Ascending aorta (tissue), 2 donors: ENCODE results near the gene NFATC3. TPM values are rescaled to one million over a fixed set of nuclear protein-coding genes. Genes with fewer than 3 reads are reported as not detected.

ENCODE experiments used
- DNase-seq, 2 donors: peaks; one replicate each; pipeline ENCODE4 v3.0.0-alpha.2; 2019; ENCODE audit warnings: low spot score in 2 of 2
- H3K27ac ChIP-seq, 2 donors: fragments of 200-600 bp; sonication (generic); one replicate each; pipeline ENCODE4 v1.5.1; 2016 to 2017; ENCODE audit warnings: mild to moderate bottlenecking in 1 of 2
- H3K27me3 ChIP-seq: fragments of 200-600 bp; sonication (generic); one replicate; pipeline ENCODE4 v1.5.1; 2017
- H3K36me3 ChIP-seq, 2 donors: fragments of 200-600 bp; sonication (generic); one replicate each; pipeline ENCODE4 v1.5.1; 2016
- H3K4me1 ChIP-seq, 2 donors: fragments of 200-600 bp; sonication (generic); one replicate each; pipeline ENCODE4 v1.5.1; 2016 to 2017; ENCODE audit warnings: mild to moderate bottlenecking in 1 of 2
- H3K4me3 ChIP-seq, 2 donors: fragments of 200-600 bp; sonication (generic); one replicate each; pipeline ENCODE4 v1.5.1; 2016 to 2017; ENCODE audit warnings: mild to moderate bottlenecking in 1 of 2
- H3K9me3 ChIP-seq, 2 donors: fragments of 200-600 bp; sonication (generic); one replicate each; pipeline ENCODE4 v1.5.1; 2016
- CTCF ChIP-seq, 3 experiments: fragments of 200-600 bp in 2 of 3; fragments of 450-650 bp in 1 of 3; sonication (generic) in 2 of 3; IDR thresholded peaks; one replicate each; pipeline ENCODE4 v1.5.1; 2016 to 2019; ENCODE audit warnings: antibody characterized with exemption in 3 of 3, mild to moderate bottlenecking in 1 of 3, moderate library complexity in 1 of 3
- intact Hi-C: fragments of 100-400 bp; cut with DNase I; formaldehyde crosslinking; loops from one replicate; pipeline ENCODE4 v1.15.1; 2023
- total RNA-seq: library from RNA; depleted of rRNA; stranded (reverse); fragments of >200 nt; gene quantifications from one replicate; pipeline ENCODE4 v1.1.0, GENCODE V29; 2016

Gene NFATC3
- total RNA-seq, 1 donor from 2014 or later, result 36.4 TPM

- no peak for DNase-seq
- peaks cover 0 to under 1% of the 10 kb centered on the region in 2 donors for H3K36me3 ChIP-seq
- intact Hi-C loops, result no loop called here
- H3K27me3 ChIP-seq, result no peaks in the 10 kb centered on the region
- TF ChIP-seq CTCF (IDR thresholded peaks at IDR 0.05), result no peak
- H3K9me3 ChIP-seq, result no peaks in the 10 kb centered on the region
- H3K4me1 ChIP-seq, result no peaks in the 10 kb centered on the region
- no peak overlapping the region for H3K27ac ChIP-seq
- no peak overlapping the region for H3K4me3 ChIP-seq
Observed at GRCh38 chr16:68214726-68215125, 129.6 kb downstream of the NFATC3 start.

- Histone ChIP-seq H3K9me3 (no peaks in the 10 kb centered on the region), H3K4me1 (no peaks in the 10 kb centered on the region), H3K36me3 (no peaks in the 10 kb centered on the region), H3K27me3 (no peaks in the 10 kb centered on the region), H3K4me3 (no peak overlapping the region), H3K27ac (no peak overlapping the region)
- no peak for TF ChIP-seq CTCF (IDR thresholded peaks at IDR 0.05)
- intact Hi-C loops, result no loop called here
- no peak for DNase-seq
Observed at GRCh38 chr16:68215302-68215701, 130.1 kb downstream of the NFATC3 start.

GRCh38 chr16:68216240-68216639, 131.1 kb downstream of the NFATC3 start:
- Histone ChIP-seq H3K36me3 (no peaks in the 10 kb centered on the region), H3K4me3 (no peak overlapping the region), H3K4me1 (no peaks in the 10 kb centered on the region), H3K27me3 (no peaks in the 10 kb centered on the region), H3K27ac (no peak overlapping the region), H3K9me3 (no peaks in the 10 kb centered on the region)
- DNase-seq, result no peak
- intact Hi-C loops, result no loop called here
- TF ChIP-seq CTCF (IDR thresholded peaks at IDR 0.05), result no peak

GRCh38 chr16:68217506-68217905, 132.3 kb downstream of the NFATC3 start:
- intact Hi-C loops, result no loop called here
- no peaks in the 10 kb centered on the region for H3K27me3 ChIP-seq
- DNase-seq, result no peak
- no peak overlapping the region for H3K4me3 ChIP-seq
- H3K36me3 ChIP-seq, result no peaks in the 10 kb centered on the region
- no peak for TF ChIP-seq CTCF (IDR thresholded peaks at IDR 0.05)
- H3K4me1 ChIP-seq, result no peaks in the 10 kb centered on the region
- no peaks in the 10 kb centered on the region for H3K9me3 ChIP-seq
- no peak overlapping the region for H3K27ac ChIP-seq

GRCh38 chr16:68219725-68220351, 134.7 kb downstream of the NFATC3 start:
- DNase-seq, result no peak
- H3K4me1 ChIP-seq, result no peaks in the 10 kb centered on the region
- no peak overlapping the region for H3K27ac ChIP-seq
- no peaks in the 10 kb centered on the region for H3K27me3 ChIP-seq
- intact Hi-C loops, result no loop called here
- no peaks in the 10 kb centered on the region for H3K9me3 ChIP-seq
- no peak overlapping the region for H3K4me3 ChIP-seq
- H3K36me3 ChIP-seq, result no peaks in the 10 kb centered on the region
- TF ChIP-seq CTCF (IDR thresholded peaks at IDR 0.05), result no peak

GRCh38 chr16:68223072-68223471, 137.9 kb downstream of the NFATC3 start:
- H3K36me3 ChIP-seq, result peaks cover 0 to 13% of the 10 kb centered on the region in 2 donors
- no peak for DNase-seq

More at GRCh38 chr16:68223072-68223471, 137.9 kb downstream of the NFATC3 start:
- TF ChIP-seq CTCF (IDR thresholded peaks at IDR 0.05), result no peak
- intact Hi-C loops, result no loop called here
- no peaks in the 10 kb centered on the region for H3K9me3 ChIP-seq
- no peak overlapping the region for H3K27ac ChIP-seq
- H3K27me3 ChIP-seq, result no peaks in the 10 kb centered on the region
- H3K4me3 ChIP-seq, result no peak overlapping the region
- no peaks in the 10 kb centered on the region for H3K4me1 ChIP-seq
